Inferior parietal cortex (tissue), 1 donor: ENCODE measurements around the gene RGS3.

ENCODE experiments used
- DNase-seq: peaks from one replicate; pipeline ENCODE4 v3.0.0-alpha.2; 2016; ENCODE audit errors: extremely low spot score

The RGS3 gene

GRCh38 chr9:113529336-113530009 lies 65.9 kb downstream of the RGS3 start:
- DNase-seq: no peak

DNA sequence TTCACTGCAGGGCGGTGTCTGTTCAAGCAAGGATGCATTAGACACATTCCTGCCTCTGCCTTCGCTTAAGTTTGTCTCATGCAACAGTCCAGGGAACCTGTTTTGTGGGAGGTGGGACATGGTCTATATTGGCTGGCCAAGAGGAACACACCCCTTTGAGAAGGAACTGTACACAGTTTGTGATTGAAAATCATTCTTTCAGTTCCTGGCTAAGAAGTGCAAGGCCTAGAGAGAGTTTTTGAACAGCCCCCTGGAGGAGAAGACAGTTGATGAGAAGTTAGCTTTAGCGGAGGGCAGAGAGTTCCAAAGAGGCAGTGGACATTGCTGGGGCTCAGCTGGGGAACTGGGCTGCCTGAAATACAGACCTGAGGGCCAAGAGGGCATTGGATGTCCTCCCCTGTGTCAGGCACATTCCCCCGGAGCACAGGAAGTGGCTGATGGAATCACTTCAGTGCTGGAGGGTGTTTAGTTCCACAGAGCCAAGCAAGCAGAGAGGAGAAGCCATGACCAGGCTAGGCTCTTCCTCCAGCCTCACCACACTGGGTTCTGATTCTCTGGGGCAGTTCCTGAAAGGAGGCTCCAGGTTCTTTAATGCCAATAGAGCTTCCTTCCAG lies 66.6 kb downstream of the RGS3 start:
- no peak for DNase-seq

GRCh38 chr9:113530942-113531341 lies 67.4 kb downstream of the RGS3 start:
- no peak for DNase-seq

GRCh38 chr9:113531919-113532808 lies 68.6 kb downstream of the RGS3 start:
- no peak for DNase-seq

DNA sequence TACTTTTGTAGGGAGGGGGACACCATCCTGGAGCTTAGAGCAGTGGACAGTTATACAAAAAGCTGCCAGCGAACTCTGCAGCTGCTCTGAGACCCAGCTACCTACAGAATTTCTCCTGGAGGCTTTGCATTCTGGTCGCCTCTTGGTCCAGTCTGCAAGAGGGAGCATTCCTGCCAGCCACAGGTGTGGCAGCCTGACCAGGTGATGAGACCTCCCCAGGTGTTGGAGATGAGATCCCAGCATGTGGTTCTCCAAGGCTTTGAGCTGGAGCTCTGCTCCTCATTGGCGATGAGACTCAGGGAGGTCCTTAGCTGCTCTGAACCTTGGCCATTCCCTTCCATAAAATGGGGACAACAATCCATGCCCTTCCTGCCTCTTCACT lies 69.3 kb downstream of the RGS3 start:
- DNase-seq: no peak

GRCh38 chr9:113533335-113534225 lies 70.1 kb downstream of the RGS3 start:
- no peak for DNase-seq

DNA sequence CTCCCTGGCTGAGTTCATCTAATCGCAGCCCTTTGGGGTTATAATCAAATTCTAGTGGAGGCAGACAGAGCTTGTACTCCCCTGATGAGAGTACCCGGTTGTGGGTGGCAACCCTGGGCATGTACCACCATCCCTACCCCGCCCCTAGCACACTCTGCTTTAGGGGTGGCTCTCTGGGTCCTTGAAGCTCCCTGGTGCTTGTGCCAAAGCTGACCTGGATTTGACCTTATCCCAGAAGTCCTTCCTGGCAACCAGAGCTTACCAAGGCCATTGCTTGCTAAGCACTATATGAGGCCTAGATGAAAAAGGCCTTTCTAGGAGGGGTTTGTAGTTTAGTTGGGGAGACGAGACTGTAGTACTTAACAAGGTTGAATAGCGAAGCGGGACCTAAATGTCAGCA lies 72.2 kb downstream of the RGS3 start:
- no peak for DNase-seq

DNA sequence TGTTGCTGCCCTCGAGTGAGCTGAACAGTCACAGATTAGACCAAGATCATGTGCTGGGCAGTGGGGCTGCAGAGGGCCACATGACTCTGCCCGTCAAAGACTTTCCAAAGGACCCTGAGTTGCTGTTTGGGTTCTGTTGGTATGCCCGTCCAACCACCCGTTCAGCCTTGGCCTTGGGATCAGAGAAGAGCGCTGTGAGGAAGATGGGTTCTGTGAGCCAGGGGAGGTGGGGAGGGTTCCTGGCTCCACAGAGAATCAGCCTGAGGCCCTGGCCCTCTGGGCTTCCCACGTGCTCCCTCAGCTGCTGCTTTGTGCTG lies 72.6 kb downstream of the RGS3 start:
- DNase-seq: peak; percentile 83

DNA sequence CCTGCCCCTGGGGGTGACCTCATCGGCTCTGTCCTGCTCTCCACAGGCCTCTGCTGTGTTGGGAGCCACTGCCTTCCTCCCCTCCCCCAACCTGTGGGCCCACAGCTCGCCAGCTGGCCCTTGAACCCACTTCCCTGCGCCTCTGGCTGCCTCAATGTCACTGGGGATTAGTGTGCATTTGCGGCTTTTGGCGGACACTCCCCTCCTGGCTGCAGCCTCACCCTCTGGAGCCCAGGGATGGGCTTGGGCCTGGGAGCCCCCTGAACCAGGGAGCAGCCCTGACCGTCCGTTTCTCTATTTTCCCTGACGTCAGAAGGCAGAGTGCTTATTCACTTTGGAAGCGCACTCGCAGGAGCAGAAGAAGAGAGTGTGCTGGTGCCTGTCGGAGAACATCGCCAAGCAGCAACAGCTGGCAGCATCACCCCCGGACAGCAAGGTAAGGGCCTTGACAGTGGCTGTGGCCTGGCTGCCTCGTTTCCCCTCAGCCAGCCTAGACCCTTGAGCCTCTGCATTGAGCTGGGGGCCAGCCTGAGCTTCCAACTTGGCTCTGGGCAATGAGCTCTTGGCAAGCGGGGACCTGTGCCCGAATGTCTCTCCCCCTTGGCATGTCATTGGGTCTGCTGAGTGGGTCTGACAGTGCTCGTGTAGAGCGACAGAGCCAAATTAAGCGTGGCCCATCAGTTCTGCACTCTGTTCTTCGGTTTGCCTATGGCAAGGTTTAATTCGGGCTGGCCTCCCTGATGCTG lies 73.1 kb downstream of the RGS3 start:
- peak; percentile 51 for DNase-seq

GRCh38 chr9:113537229-113537810 lies 73.8 kb downstream of the RGS3 start:
- DNase-seq: no peak

DNA sequence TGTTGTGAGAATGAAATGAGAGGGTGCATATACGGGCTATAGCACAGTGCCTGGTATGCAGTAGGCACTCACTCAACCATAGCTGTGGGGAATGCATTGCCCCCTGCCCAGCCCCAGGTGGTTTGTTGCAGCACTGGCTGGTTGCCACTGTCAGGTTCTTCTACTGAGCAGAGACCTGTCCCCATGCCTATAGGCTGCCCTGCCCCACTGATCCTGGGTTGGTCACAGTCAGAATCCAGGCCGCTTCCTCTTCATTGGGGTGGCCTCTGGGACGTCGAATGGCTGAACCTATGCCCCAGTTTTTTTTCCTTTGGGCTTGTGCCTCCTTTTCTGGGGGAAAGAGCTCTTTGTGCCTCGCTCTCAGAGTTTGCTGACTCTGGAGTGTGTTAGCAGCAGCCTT lies 74.6 kb downstream of the RGS3 start:
- no peak for DNase-seq

DNA sequence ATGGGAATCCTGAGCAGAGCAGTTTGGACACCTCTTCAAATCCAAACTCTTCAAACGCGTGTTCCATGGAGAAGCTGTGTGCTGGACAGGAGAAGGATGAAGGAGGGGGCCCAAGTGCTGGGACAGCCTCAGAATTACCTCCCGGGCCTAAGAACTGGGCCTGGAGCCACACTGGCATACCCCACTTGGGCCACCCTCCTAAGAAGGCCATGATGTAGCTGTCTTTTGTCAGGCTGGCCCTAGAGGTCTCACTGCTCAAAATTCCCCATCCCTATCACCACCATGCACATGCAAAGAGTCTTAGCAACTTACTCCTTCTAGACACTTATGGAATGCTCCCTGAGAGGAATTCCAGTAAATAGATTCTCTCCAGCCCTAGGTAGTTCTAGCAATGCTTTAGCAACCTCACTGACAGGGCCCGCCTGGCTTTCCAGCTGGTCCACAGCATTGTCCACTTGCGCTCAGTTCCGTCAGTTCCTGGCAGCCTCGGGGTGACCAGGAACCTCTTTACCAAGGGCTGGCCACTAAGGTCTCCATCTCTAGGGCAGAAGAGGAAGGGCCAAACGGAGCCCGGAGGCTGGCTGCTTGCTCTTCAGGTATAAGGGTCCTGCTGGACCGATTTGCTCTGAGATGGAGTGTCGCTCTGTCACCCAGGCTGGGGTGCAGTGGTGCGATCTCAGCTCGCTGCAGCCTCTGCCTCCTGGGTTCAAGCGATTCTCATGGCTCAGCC lies 75.3 kb downstream of the RGS3 start:
- no peak for DNase-seq

DNA sequence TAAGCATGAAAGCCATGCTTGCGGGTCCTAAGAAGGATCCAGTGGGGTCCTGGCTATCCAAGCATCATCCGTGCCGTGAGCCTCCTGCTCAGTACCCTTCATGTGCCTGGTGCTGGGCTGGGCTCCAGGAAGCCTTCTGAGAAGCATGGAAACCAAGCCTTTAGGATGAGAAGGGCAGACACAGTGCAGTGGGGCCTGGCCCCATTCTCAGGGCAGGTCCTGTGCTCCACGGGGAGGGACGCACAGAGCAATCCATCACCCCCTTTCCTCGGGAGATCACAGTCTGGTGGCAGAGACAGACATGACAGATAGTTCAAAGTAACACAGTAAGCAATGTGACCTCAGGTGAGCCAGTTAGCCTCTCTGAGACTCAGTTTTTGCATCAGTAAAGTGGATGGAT lies 76.9 kb downstream of the RGS3 start:
- DNase-seq: no peak

DNA sequence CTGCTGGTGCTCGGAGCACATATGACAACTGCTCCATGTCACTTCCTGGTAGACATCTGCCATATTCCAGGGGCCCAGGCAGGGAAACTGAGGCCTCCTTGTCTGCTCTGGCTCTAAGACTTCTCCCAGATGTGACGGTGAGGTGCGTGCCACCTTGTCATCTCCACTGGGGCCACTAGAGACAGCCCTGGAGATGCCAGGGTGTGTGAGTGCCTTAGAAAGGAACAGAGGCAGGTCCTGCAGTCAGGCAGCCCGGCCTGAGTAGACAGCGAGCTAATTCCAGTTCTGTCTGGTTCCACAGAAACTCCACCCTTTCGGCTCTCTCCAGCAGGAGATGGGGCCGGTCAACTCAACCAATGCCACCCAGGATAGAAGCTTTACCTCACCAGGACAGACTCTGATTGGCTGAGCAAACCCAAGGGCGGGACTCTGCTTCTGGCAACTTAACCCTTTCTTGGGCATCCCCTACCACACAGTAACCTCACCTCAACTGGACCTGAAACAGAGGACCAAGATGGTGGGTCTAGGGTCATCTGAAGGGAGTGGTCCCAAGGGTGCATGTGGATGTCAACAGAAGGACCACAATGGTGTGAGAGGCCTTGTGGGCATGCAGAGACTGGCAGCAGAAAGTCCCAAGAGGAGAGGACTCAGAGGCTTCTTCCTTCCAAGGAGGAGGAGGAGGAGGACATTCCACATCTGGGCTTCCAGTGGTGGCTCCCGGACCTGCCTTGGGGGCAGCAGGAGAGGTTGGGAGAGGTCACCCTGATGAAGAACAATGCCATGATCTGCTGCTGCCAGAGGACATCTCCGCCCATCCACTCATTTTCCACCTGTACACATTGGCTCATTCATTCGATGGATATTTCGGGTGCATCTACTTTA lies 77.7 kb downstream of the RGS3 start:
- DNase-seq: peak; percentile 62

DNA sequence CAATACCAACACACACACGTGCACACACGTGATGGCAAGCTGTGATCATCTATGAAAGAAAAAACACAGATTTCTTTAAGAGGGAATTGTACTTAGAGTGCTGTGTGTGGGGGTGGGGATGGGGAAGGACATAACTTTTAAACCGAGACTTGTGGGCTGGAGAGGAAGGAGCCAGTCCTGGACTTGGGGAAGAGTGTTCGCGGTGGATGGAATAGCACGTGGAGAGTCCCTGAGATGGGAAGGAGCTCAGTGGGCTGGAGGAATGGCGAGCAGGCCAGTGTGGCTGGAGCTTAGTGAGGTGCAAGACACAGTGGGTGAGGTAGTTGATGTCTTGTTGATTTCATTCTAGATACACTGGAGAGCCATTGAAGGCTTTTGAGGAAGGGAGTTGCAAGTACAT lies 78.5 kb downstream of the RGS3 start:
- DNase-seq: no peak

DNA sequence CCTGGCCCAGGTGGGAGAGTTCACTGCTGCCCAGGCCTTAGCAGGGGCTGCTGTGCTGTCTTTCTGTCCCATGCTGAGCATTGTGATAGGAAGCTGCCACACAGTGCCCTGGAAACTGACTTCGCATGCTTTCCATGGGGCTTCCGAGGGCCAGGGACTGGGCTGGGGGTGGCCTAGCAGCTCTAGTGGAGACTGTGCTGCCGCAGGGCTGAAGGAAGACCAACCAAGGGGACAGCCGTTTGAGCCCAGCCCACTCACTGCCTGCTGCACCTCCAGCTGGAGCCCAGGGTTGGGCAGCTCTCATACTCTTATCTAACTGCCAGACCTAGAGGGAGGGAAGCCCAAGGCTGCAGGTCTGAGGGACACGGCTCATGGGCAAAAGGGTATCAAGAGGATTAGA lies 79.2 kb downstream of the RGS3 start:
- DNase-seq: no peak

DNA sequence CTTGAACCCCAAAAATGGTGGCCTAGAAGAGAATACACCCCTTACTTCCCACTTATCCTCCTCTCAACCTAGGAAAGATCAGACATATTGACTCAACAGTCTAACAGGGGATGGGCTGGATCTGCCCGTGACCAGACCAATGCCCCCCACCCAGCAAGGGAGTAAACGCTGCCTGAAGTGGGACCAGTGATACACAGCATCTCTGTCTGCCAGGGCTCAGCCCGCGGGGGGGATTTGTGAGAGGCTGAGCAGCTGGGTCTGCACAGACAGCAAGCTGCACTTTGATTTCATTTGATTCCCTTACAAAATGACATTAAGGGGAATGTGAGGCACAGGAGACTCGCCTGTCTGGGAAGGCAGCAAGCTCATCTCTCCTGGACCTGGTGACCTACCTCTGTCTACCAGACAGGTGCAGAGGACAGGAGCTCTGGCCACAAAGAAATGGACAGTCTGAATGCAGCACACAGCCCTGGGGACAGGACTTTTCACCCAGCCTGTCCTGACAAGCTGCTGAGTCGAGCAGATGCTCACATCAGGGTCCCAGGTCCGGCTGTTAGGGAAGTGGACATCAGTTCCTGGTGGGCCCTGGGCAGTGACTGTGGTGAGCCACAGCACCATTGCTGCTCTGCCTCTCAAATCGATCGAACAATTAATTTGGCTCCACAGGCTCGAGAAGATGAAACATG lies 79.9 kb downstream of the RGS3 start:
- no peak for DNase-seq

GRCh38 chr9:113543982-113544303 lies 80.4 kb downstream of the RGS3 start:
- DNase-seq: no peak

- DNase-seq: no peak
Measured at GRCh38 chr9:113545068-113545467, 81.5 kb downstream of the RGS3 start.
